H1 (cell line): ENCODE measurements around the gene TCEANC. TPM values are rescaled to one million over a fixed set of nuclear protein-coding genes. Genes with fewer than 3 reads are reported as not detected.

Experiments used
- HDAC2 ChIP-seq, 2 experiments: fragments of 300-600 bp in 1 of 2; sonication (generic) in 1 of 2; IDR thresholded peaks; 2 replicates each; pipeline ENCODE4 v1.6.1; 2011 to 2012; ENCODE audit warnings: low read depth in 2 of 2, low read length in 2 of 2, mild to moderate bottlenecking in 2 of 2, moderate library complexity in 2 of 2, borderline replicate concordance in 1 of 2, inconsistent platforms in 1 of 2
- RNF2 ChIP-seq: fragments of 200-900, 300-1000 bp; sonication (generic); IDR thresholded peaks from 2 replicates; pipeline ENCODE4 v1.7.1; 2016; ENCODE audit warnings: borderline replicate concordance, low read depth, mild to moderate bottlenecking, antibody characterized with exemption, low read length; ENCODE audit not compliant: poor library complexity, severe bottlenecking; ENCODE audit errors: missing control alignments
- SAP30 ChIP-seq: fragments of 300-600 bp; sonication (generic); IDR thresholded peaks from 2 replicates; pipeline ENCODE4 v1.7.1; 2012; ENCODE audit warnings: low read length, moderate library complexity, mild to moderate bottlenecking, inconsistent platforms; ENCODE audit not compliant: insufficient read depth, insufficient replicate concordance
- polyA plus RNA-seq, 7 experiments: library from polyadenylated mRNA; depleted of rRNA in 3 of 7; stranded (reverse) in 5 of 7; unstranded in 2 of 7; fragments of >200 nt in 5 of 7; fragments of 200-250 nt in 2 of 7; gene quantifications; 1 replicate in 5 of 7; 2 replicates in 1 of 7; 4 replicates in 1 of 7; pipeline versions ENCODE4 v1.2.1 to v1.2.3, GENCODE V29; 2011 to 2013; ENCODE audit warnings: missing spikeins in 2 of 7, mixed read lengths in 2 of 7
- total RNA-seq: library from RNA; stranded (reverse); fragmentation: NEBNext Ultra II Directional; extraction: Animal tissue kit (Norgen Biotek cat#: 25700); gene quantifications from 2 replicates; pipeline ENCODE4 v1.2.1, GENCODE V29; 2021

TCEANC gene
- total and polyA plus RNA-seq, 2 of the 8 experiments (the other 6 are each of a cell fraction or from before 2014, with no cell fraction given): 0.88 to 2.0 TPM

GRCh38 chrX:13627306-13627705 lies 25.6 kb upstream of the TCEANC start (continued):
- TF ChIP-seq HDAC2 (IDR thresholded peaks at IDR 0.05; ENCODE audit: borderline replicate concordance in 1 of 2, low read depth in 2 of 2, low read length in 2 of 2) (no peak), SAP30 (no peak), RNF2 (no peak)
- TF ChIP-seq, all 59 proteins: peak for 0
